A549 (cell line): ENCODE results near the gene FERD3L. TPM values are rescaled to one million over a fixed set of nuclear protein-coding genes. Genes with fewer than 3 reads are reported as not detected.
A peak's percentile ranks its signal among the peaks of the same experiment; 100 is the strongest.

Experiments
- ATAC-seq, 2 experiments: fragments of 200-7000 bp in 1 of 2; fragments of >200 bp in 1 of 2; cut with Nextera tagmentation in 1 of 2; cut with Tn5 transposase in 1 of 2; 3 replicates each; pipeline versions ENCODE4 v1.8.0 to v1.9.1; 2018 to 2020; ENCODE audit warnings: mild to moderate bottlenecking in 1 of 2, moderate library complexity in 1 of 2
- CTCF ChIA-PET: fragments of 300-600 bp; sonication (Branson Sonifier 250); formaldehyde crosslinking; extraction: SDS; loops from one replicate; lab custom pipeline; 2021; ENCODE audit warnings: antibody characterized with exemption, inconsistent platforms; lab: Yijun Ruan, JAX
- POLR2A ChIA-PET: fragments of 350-600 bp; formaldehyde crosslinking; extraction: SDS; loops from one replicate; lab custom pipeline; 2021; ENCODE audit warnings: antibody characterized with exemption, inconsistent platforms; lab: Yijun Ruan, JAX
- DNase-seq, 2 experiments: peaks; one replicate each; pipeline versions ENCODE4 v3.0.0 to v3.0.0-alpha.2; 2011 to 2016; ENCODE audit warnings: low read depth in 1 of 2, low spot score in 1 of 2
- FAIRE-seq: peaks from 2 replicates; lab custom pipeline; 2011; peaks lifted over from hg19 to GRCh38; lab: Jason Lieb, UNC
- H3K27ac ChIP-seq, 2 experiments: fragments of >200 bp; sonication (Bioruptor Twin); formaldehyde crosslinking; 3 replicates each; pipeline ENCODE4 v1.5.1; 2016 to 2017
- H3K4me1 ChIP-seq: fragments of >200 bp; sonication (Bioruptor Twin); formaldehyde crosslinking; 3 replicates; pipeline ENCODE4 v1.6.1; 2016
- H3K4me2 ChIP-seq: fragments of >200 bp; sonication (Bioruptor Twin); formaldehyde crosslinking; 3 replicates; pipeline ENCODE4 v1.6.1; 2016
- H3K4me3 ChIP-seq: fragments of >200 bp; sonication (Bioruptor Twin); formaldehyde crosslinking; 3 replicates; pipeline ENCODE4 v1.5.1; 2016
- H3K9me3 ChIP-seq: fragments of >200 bp; sonication (Bioruptor Twin); formaldehyde crosslinking; 3 replicates; pipeline ENCODE4 v1.6.1; 2016
- E2F6 ChIP-seq: IDR thresholded peaks from 2 replicates; pipeline ENCODE4 v1.6.1; 2012; ENCODE audit warnings: low read depth, borderline replicate concordance
- GATA3 ChIP-seq: IDR thresholded peaks from 2 replicates; pipeline ENCODE4 v1.6.1; 2012; ENCODE audit warnings: borderline replicate concordance
- HOXA7 ChIP-seq: fragments of 250-450 bp; sonication (Bioruptor Pico); IDR thresholded peaks from 2 replicates; pipeline ENCODE4 v1.5.0; 2020; ENCODE audit warnings: mild to moderate bottlenecking, moderate library complexity
- KDM1A ChIP-seq: fragments of 200-600 bp; sonication (generic); IDR thresholded peaks from 2 replicates; pipeline ENCODE4 v1.6.1; 2016; ENCODE audit warnings: low read depth, mild to moderate bottlenecking
- MAFK ChIP-seq: fragments of 450-650 bp; IDR thresholded peaks from 2 replicates; pipeline ENCODE4 v1.6.1; 2014; ENCODE audit not compliant: partially characterized antibody
- MAX ChIP-seq: IDR thresholded peaks from 2 replicates; pipeline ENCODE4 v1.6.1; 2012
- MYC ChIP-seq: IDR thresholded peaks from 2 replicates; pipeline ENCODE4 v1.6.1; 2012; ENCODE audit warnings: mild to moderate bottlenecking, inconsistent platforms, low read length, improper control_type of control experiment, borderline replicate concordance
- NFE2L2 ChIP-seq: fragments of 150-350 bp; conservative IDR thresholded peaks from 2 replicates; pipeline ENCODE4 v1.6.1; 2014; ENCODE audit warnings: low read length
- NR3C1 ChIP-seq: fragments of >200 bp; sonication (Bioruptor Twin); formaldehyde crosslinking; IDR thresholded peaks from 3 replicates; pipeline ENCODE4 v1.6.1; 2017
- PHF8 ChIP-seq: fragments of 200-600 bp; sonication (generic); IDR thresholded peaks from 2 replicates; pipeline ENCODE4 v1.6.1; 2016; ENCODE audit warnings: low read depth, mild to moderate bottlenecking, antibody characterized with exemption, moderate library complexity, borderline replicate concordance
- RARB ChIP-seq: fragments of 250-450 bp; sonication (Bioruptor Pico); IDR thresholded peaks from 2 replicates; pipeline ENCODE4 v1.8.0; 2021; ENCODE audit warnings: mild to moderate bottlenecking, moderate library complexity
- RCOR1 ChIP-seq: fragments of 150-350 bp; IDR thresholded peaks from 2 replicates; pipeline ENCODE4 v1.6.1; 2014; ENCODE audit warnings: antibody characterized with exemption, low read length, low read depth
- REST ChIP-seq: fragments of 200-600 bp; sonication (generic); IDR thresholded peaks from 2 replicates; pipeline ENCODE4 v1.6.1; 2016; ENCODE audit warnings: antibody characterized with exemption, mild to moderate bottlenecking, moderate library complexity
- RNF2 ChIP-seq: fragments of 200-600 bp; sonication (generic); IDR thresholded peaks from 2 replicates; pipeline ENCODE4 v1.6.1; 2016; ENCODE audit warnings: low read depth, mild to moderate bottlenecking, antibody characterized with exemption, moderate library complexity, borderline replicate concordance
- SMC3 ChIP-seq: fragments of >200 bp; sonication (Bioruptor Twin); formaldehyde crosslinking; IDR thresholded peaks from 3 replicates; pipeline ENCODE4 v1.6.1; 2018; ENCODE audit warnings: inconsistent platforms
- TP53 ChIP-seq: fragments of 250-450 bp; sonication (Bioruptor Pico); IDR thresholded peaks from 2 replicates; pipeline ENCODE4 v1.5.0; 2021; ENCODE audit warnings: mild to moderate bottlenecking, moderate library complexity
- ZFP36 ChIP-seq: fragments of 450-650 bp; IDR thresholded peaks from 2 replicates; pipeline ENCODE4 v1.6.1; 2014; ENCODE audit warnings: borderline replicate concordance; ENCODE audit not compliant: partially characterized antibody
- ZSCAN20 ChIP-seq: fragments of 250-450 bp; sonication (Bioruptor Pico); IDR thresholded peaks from 2 replicates; pipeline ENCODE4 v1.8.0; 2022; ENCODE audit warnings: mild to moderate bottlenecking, moderate library complexity
- WGBS: methylation state at CpG from one replicate; pipeline ENCODE4 v1.1.6; 2017; ENCODE audit errors: missing lambda C conversion rate; 5-methylcytosine and 5-hydroxymethylcytosine counted together
- polyA plus RNA-seq, 4 experiments: library from polyadenylated mRNA; depleted of rRNA in 3 of 4; stranded (reverse); fragments of >200 nt; fragmentation: RNase III in 1 of 4; extraction: RNeasy Plus Mini Kit Qiagen cat#74134 plus additional on column Dnase treatment in 1 of 4; gene quantifications; 2 replicates in 3 of 4; 3 replicates in 1 of 4; pipeline ENCODE4 v1.2.3, GENCODE V29; 2011 to 2017

Gene FERD3L
- polyA plus RNA-seq, 2 of the 4 experiments (the other 2 are of a cell fraction) = not detected

- Histone ChIP-seq H3K27ac (no peak overlapping the region), H3K4me2 (no peak overlapping the region), H3K4me1 (no peaks in the 10 kb centered on the region), H3K9me3 (no peaks in the 10 kb centered on the region), H3K4me3 (no peak overlapping the region)
- no peak for ATAC-seq
- FAIRE-seq = no peak
- ChIA-PET CTCF (no interaction called here), POLR2A (no interaction called here)
- 3% methylated on average over 3 of the region's 3 CpGs for WGBS
- no peak for DNase-seq
- TF ChIP-seq KDM1A = no peak
- no peak for TF ChIP-seq ZSCAN20 (CRISPR knock-in tag)
- TF ChIP-seq TP53 (CRISPR knock-in tag) = no peak
- no peak for TF ChIP-seq RARB (CRISPR knock-in tag)
- TF ChIP-seq GATA3 = no peak
- TF ChIP-seq HOXA7 (CRISPR knock-in tag) = no peak
- no peak for TF ChIP-seq ZFP36
- TF ChIP-seq RCOR1 = no peak
- no peak for TF ChIP-seq MAX
- no peak for TF ChIP-seq PHF8
- TF ChIP-seq REST = no peak
- TF ChIP-seq MAFK = no peak
- TF ChIP-seq MYC = no peak
- TF ChIP-seq SMC3 = no peak
These were observed 16.4 kb upstream of the FERD3L start for GRCh38 chr7:19161671-19162070.

GRCh38 chr7:19146699-19147098 is 1.5 kb upstream of the FERD3L start:
- no peak for FAIRE-seq
- no peak overlapping the region for H3K4me2 ChIP-seq
- ChIA-PET CTCF (interaction anchor here (1.4 kb wide), 1 partner anchor 25 kb away, joined by 6 read pairs; no protein-coding TSS in a partner anchor), POLR2A (no interaction called here)
- no peak overlapping the region for H3K4me3 ChIP-seq
- H3K27ac ChIP-seq = no peak overlapping the region
- 7% methylated on average over 4 of the region's 4 CpGs for WGBS
- TF ChIP-seq TP53 (CRISPR knock-in tag) = no peak
- no peak for TF ChIP-seq NR3C1
- peak; percentile 86 for TF ChIP-seq REST
- no peak for TF ChIP-seq NFE2L2
- TF ChIP-seq HOXA7 (CRISPR knock-in tag) = no peak
- TF ChIP-seq E2F6 = no peak
- no peak for TF ChIP-seq RNF2
- TF ChIP-seq RARB (CRISPR knock-in tag) = no peak
- no peak for ATAC-seq
- no peaks in the 10 kb centered on the region for H3K9me3 ChIP-seq
- no peaks in the 10 kb centered on the region for H3K4me1 ChIP-seq
- DNase-seq = no peak
